ENCODE measurements around the gene MAP3K10. TPM values are rescaled to one million over a fixed set of nuclear protein-coding genes. Genes with fewer than 3 reads are reported as not detected.

Gene MAP3K10
- total and polyA plus RNA-seq, 3 donors from 2014 or later: 23.1 to 35.0 (median 23.8) TPM

DNA sequence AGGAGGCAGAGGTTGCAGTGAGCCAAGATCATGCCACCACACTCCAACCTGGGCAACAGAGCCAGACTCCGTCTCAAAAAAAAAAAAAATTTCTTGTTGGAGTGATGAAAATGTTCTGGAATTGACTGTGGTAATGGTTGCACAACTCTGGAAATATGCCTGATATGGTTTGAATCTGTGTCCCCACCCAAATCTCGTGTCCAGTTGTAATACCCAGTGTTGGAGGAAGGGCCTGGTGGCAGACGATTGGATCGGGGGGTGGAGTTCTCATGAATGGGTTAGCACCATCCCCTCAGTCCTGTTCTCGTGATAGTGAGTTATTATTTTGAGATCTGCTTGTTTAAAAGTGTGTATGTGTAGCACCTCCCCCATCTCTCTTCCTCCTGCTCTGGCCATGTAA is 41.1 kb upstream of the MAP3K10 start:
- H3K4me1 ChIP-seq: no peaks in the 10 kb centered on the region
- H3K9me3 ChIP-seq: no peaks in the 10 kb centered on the region
- no peak overlapping the region for H3K27ac ChIP-seq
- 89 to 90% methylated on average over 5 of the region's 5 CpGs for WGBS, 2 donors
- no peaks in the 10 kb centered on the region for H3K27me3 ChIP-seq
- intact Hi-C loops (cut with DNase I; ENCODE audit: low total_unique reads): no loop called here
- no peak for DNase-seq
- no peak overlapping the region for H3K4me3 ChIP-seq
- no peaks in the 10 kb centered on the region for H3K36me3 ChIP-seq (ENCODE audit: low read depth, missing control alignments)
- TF ChIP-seq, protein P1, sequence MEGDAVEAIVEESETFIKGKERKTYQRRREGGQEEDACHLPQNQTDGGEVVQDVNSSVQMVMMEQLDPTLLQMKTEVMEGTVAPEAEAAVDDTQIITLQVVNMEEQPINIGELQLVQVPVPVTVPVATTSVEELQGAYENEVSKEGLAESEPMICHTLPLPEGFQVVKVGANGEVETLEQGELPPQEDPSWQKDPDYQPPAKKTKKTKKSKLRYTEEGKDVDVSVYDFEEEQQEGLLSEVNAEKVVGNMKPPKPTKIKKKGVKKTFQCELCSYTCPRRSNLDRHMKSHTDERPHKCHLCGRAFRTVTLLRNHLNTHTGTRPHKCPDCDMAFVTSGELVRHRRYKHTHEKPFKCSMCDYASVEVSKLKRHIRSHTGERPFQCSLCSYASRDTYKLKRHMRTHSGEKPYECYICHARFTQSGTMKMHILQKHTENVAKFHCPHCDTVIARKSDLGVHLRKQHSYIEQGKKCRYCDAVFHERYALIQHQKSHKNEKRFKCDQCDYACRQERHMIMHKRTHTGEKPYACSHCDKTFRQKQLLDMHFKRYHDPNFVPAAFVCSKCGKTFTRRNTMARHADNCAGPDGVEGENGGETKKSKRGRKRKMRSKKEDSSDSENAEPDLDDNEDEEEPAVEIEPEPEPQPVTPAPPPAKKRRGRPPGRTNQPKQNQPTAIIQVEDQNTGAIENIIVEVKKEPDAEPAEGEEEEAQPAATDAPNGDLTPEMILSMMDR (IDR thresholded peaks at IDR 0.05): no peak
- no peak for TF ChIP-seq POLR2A (IDR thresholded peaks at IDR 0.05)

- WGBS, 2 donors: 80 to 85% methylated on average over 11 of the region's 11 CpGs
- Histone ChIP-seq H3K4me1 (no peaks in the 10 kb centered on the region), H3K36me3 (ENCODE audit: low read depth, missing control alignments) (no peaks in the 10 kb centered on the region), H3K27ac (no peak overlapping the region), H3K9me3 (no peaks in the 10 kb centered on the region), H3K4me3 (no peak overlapping the region), H3K27me3 (no peaks in the 10 kb centered on the region)
- intact Hi-C loops (cut with DNase I; ENCODE audit: low total_unique reads): no loop called here
- DNase-seq: no peak
- TF ChIP-seq, protein P1 (IDR thresholded peaks at IDR 0.05): no peak
- TF ChIP-seq POLR2A (IDR thresholded peaks at IDR 0.05): no peak
Measured at GRCh38 chr19:40154121-40154680, 37.0 kb upstream of the MAP3K10 start.

- no peaks in the 10 kb centered on the region for H3K9me3 ChIP-seq
- H3K27ac ChIP-seq: no peak overlapping the region
- TF ChIP-seq, protein P1 (IDR thresholded peaks at IDR 0.05): no peak
- no peak for TF ChIP-seq POLR2A (IDR thresholded peaks at IDR 0.05)
- peaks cover 4% of the 10 kb centered on the region for H3K4me1 ChIP-seq
- 66 to 69% methylated on average over 8 of the region's 8 CpGs for WGBS, 2 donors
- no peaks in the 10 kb centered on the region for H3K36me3 ChIP-seq (ENCODE audit: low read depth, missing control alignments)
- no peak overlapping the region for H3K4me3 ChIP-seq
- no peaks in the 10 kb centered on the region for H3K27me3 ChIP-seq
- DNase-seq: no peak
- intact Hi-C loops (cut with DNase I; ENCODE audit: low total_unique reads): no loop called here
Measured at GRCh38 chr19:40155749-40156265, 35.4 kb upstream of the MAP3K10 start.

DNA sequence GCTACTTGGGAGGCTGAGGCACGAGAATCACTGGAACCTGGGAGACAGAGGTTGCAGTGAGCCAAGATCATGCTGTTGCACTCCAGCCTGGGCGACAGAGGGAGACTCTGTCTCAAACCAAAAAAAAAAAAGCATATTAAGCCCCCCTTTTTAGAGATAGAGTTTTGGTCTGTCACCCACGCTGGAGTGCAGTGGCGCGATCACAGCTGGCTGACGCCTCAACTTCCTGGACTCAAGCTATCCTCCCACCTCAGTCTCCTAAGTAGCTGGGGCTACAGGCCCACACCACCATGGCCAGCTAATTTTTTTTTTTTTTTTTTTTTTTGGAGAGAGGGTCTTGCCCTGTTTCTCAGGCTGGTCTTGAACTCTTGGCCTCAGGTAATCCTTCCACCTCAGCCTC is 34.2 kb upstream of the MAP3K10 start:
- H3K4me3 ChIP-seq: no peak overlapping the region
- no peaks in the 10 kb centered on the region for H3K27me3 ChIP-seq
- no peaks in the 10 kb centered on the region for H3K9me3 ChIP-seq
- no peaks in the 10 kb centered on the region for H3K36me3 ChIP-seq (ENCODE audit: low read depth, missing control alignments)
- DNase-seq: no peak
- TF ChIP-seq POLR2A (IDR thresholded peaks at IDR 0.05): no peak
- TF ChIP-seq, protein P1 (IDR thresholded peaks at IDR 0.05): no peak
- 73 to 85% methylated on average over 6 of the region's 6 CpGs for WGBS, 2 donors
- intact Hi-C loops (cut with DNase I; ENCODE audit: low total_unique reads): no loop called here
- no peak overlapping the region for H3K27ac ChIP-seq
- peaks cover 4% of the 10 kb centered on the region for H3K4me1 ChIP-seq

DNA sequence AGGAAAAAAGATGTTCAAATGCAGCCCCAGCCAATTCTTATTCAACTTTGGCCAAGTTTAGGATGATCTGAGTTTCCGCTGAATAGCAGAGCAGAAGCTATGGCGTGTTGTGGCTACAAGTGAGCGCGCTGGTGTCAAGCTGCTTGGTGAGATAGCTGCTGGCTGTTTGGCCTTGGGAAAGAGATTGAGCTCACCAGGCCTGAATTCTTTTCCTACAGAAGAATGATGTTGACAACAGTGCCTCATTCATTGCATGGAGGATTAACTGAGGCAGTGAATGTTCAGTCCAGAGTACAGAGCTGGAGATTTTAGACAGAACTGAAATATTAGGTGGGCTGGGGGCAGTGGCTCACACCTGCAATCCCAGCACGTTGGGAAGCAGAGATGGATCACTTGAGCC is 31.5 kb upstream of the MAP3K10 start:
- DNase-seq: peak; percentile 37

More for the DNA sequence above, 31.5 kb upstream of the MAP3K10 start:
- TF ChIP-seq POLR2A (IDR thresholded peaks at IDR 0.05): no peak
- TF ChIP-seq, protein P1 (IDR thresholded peaks at IDR 0.05): no peak
- intact Hi-C loops (cut with DNase I; ENCODE audit: low total_unique reads): no loop called here
- Histone ChIP-seq H3K9me3 (no peaks in the 10 kb centered on the region), H3K36me3 (ENCODE audit: low read depth, missing control alignments) (no peaks in the 10 kb centered on the region), H3K27ac (no peak overlapping the region), H3K4me1 (peaks cover 4% of the 10 kb centered on the region), H3K27me3 (no peaks in the 10 kb centered on the region), H3K4me3 (no peak overlapping the region)
- WGBS, 2 donors: 63 to 79% methylated on average over 5 of the region's 5 CpGs

Measured in testis (tissue), 3 donors.